MCF 10A (cell line): ENCODE results near the gene TBL1XR1. TPM values are rescaled to one million over a fixed set of nuclear protein-coding genes. Genes with fewer than 3 reads are reported as not detected.
A peak's percentile ranks its signal among the peaks of the same experiment; 100 is the strongest.
"Not testable (repeated sequence)": the region's sequence is repeated elsewhere in the genome, so short reads cannot be mapped to it uniquely, and the experiment has no call there.

Experiments used
- BruUV-seq: library from RNA; stranded (reverse); fragments of 400-500 nt; replicated peaks from 2 replicates; lab custom pipeline; 2021; lab: Mats Ljungman, UMichigan
- CTCF ChIA-PET: fragments of 300-600 bp; sonication (Branson Sonifier 250); formaldehyde crosslinking; extraction: SDS; loops from one replicate; lab custom pipeline; 2021; ENCODE audit warnings: antibody characterized with exemption, inconsistent platforms; lab: Yijun Ruan, JAX
- POLR2A ChIA-PET: fragments of 300-600, 350-650 bp; sonication (Branson Sonifier 250); formaldehyde crosslinking; extraction: SDS; loops from one replicate; lab custom pipeline; 2020; ENCODE audit warnings: antibody characterized with exemption, inconsistent platforms; lab: Yijun Ruan, JAX
- DNase-seq: peaks from one replicate; pipeline ENCODE4 v3.0.0-alpha.2; 2018; ENCODE audit not compliant: unreplicated experiment
- H3K27ac Mint-ChIP-seq: one replicate; pipeline ENCODE4 v1.8.0; 2022; ENCODE audit warnings: mild to moderate bottlenecking, low read depth, mixed read lengths; ENCODE audit not compliant: unreplicated experiment
- H3K27me3 Mint-ChIP-seq: one replicate; pipeline ENCODE4 v1.8.0; 2022; ENCODE audit warnings: mixed read lengths; ENCODE audit not compliant: insufficient read depth, unreplicated experiment
- H3K36me3 Mint-ChIP-seq: one replicate; pipeline ENCODE4 v1.8.0; 2022; ENCODE audit warnings: mild to moderate bottlenecking, moderate library complexity, mixed read lengths; ENCODE audit not compliant: insufficient read depth, unreplicated experiment
- H3K4me1 Mint-ChIP-seq: one replicate; pipeline ENCODE4 v1.8.0; 2022; ENCODE audit warnings: mixed read lengths; ENCODE audit not compliant: insufficient read depth, unreplicated experiment
- H3K4me3 Mint-ChIP-seq: one replicate; pipeline ENCODE4 v1.8.0; 2022; ENCODE audit warnings: mild to moderate bottlenecking, moderate library complexity, mixed read lengths; ENCODE audit not compliant: unreplicated experiment
- H3K9me3 Mint-ChIP-seq: one replicate; pipeline ENCODE4 v1.8.0; 2022; ENCODE audit warnings: mixed read lengths; ENCODE audit not compliant: unreplicated experiment
- CTCF ChIP-seq: fragments of 200-600 bp; IDR thresholded peaks from one replicate; pipeline ENCODE4 v1.8.0; 2022; ENCODE audit warnings: antibody characterized with exemption, mild to moderate bottlenecking; ENCODE audit not compliant: unreplicated experiment
- intact Hi-C: fragments of 100-400 bp; cut with micrococcal nuclease; formaldehyde crosslinking; loops from 2 replicates; pipeline ENCODE4 v1.14.1; 2022
- total RNA-seq: library from RNA; stranded (reverse); gene quantifications from 2 replicates; pipeline ENCODE4 v1.2.3, GENCODE V29; 2022

Gene TBL1XR1
- total RNA-seq, 1 experiment from 2014 or later: 178 TPM

GRCh38 chr3:177169936-177170722, 27.2 kb downstream of the TBL1XR1 start:
- peaks cover 35% of the 10 kb centered on the region for H3K36me3 Mint-ChIP-seq
- no peak overlapping the region for H3K27ac Mint-ChIP-seq
- H3K4me1 Mint-ChIP-seq: peaks cover 33% of the 10 kb centered on the region
- intact Hi-C loops: no loop called here
- no peaks in the 10 kb centered on the region for H3K9me3 Mint-ChIP-seq
- H3K27me3 Mint-ChIP-seq: no peaks in the 10 kb centered on the region
- CTCF ChIA-PET: interaction anchor here (0.6 kb wide), 1 partner anchor 1161 kb away, joined by 3 read pairs; no protein-coding TSS in a partner anchor
- no peak for TF ChIP-seq CTCF
- POLR2A ChIA-PET: interaction anchor here (0.7 to 1.6 kb wide), 5 partner anchors 8 to 1158 kb away, joined by 3 to 6 read pairs (median 4); no protein-coding TSS in a partner anchor
- DNase-seq: peak; percentile 26
- H3K4me3 Mint-ChIP-seq: no peak overlapping the region
- BruUV-seq: no TSS peak

- no peak for TF ChIP-seq CTCF
- no peaks in the 10 kb centered on the region for H3K9me3 Mint-ChIP-seq
- no peak for DNase-seq
- no TSS peak for BruUV-seq
- ChIA-PET CTCF (interaction anchor here (0.6 kb wide), 1 partner anchor 28 kb away, joined by 3 read pairs; no protein-coding TSS in a partner anchor), POLR2A (interaction anchor here (1.4 to 1.6 kb wide), 2 partner anchors 9 kb away, joined by 4 to 6 read pairs; no protein-coding TSS in a partner anchor)
- H3K27me3 Mint-ChIP-seq: no peaks in the 10 kb centered on the region
- no peak overlapping the region for H3K27ac Mint-ChIP-seq
- peaks cover 29% of the 10 kb centered on the region for H3K36me3 Mint-ChIP-seq
- intact Hi-C loops: no loop called here
- peaks cover 27% of the 10 kb centered on the region for H3K4me1 Mint-ChIP-seq
- no peak overlapping the region for H3K4me3 Mint-ChIP-seq
Measured at GRCh38 chr3:177168431-177168830, 28.9 kb downstream of the TBL1XR1 start.

GRCh38 chr3:177162742-177163141, 34.5 kb downstream of the TBL1XR1 start:
- DNase-seq: no peak
- ChIA-PET CTCF (no interaction called here), POLR2A (no interaction called here)
- Mint-ChIP-seq H3K4me3 (no peak overlapping the region), H3K36me3 (peaks cover 23% of the 10 kb centered on the region), H3K27ac (no peak overlapping the region), H3K4me1 (peaks cover 10% of the 10 kb centered on the region), H3K27me3 (no peaks in the 10 kb centered on the region), H3K9me3 (no peaks in the 10 kb centered on the region)
- no peak for TF ChIP-seq CTCF
- intact Hi-C loops: no loop called here
- BruUV-seq: no TSS peak

GRCh38 chr3:177161603-177162002, 35.7 kb downstream of the TBL1XR1 start:
- H3K4me1 Mint-ChIP-seq, H3K27ac Mint-ChIP-seq, H3K27me3 Mint-ChIP-seq, H3K9me3 Mint-ChIP-seq, BruUV-seq, DNase-seq, intact Hi-C loops, H3K4me3 Mint-ChIP-seq: not testable (repeated sequence)
- CTCF ChIA-PET: interaction anchor here (1.1 kb wide), 1 partner anchor 16 kb away, joined by 5 read pairs; no protein-coding TSS in a partner anchor
- peaks cover 14% of the 10 kb centered on the region for H3K36me3 Mint-ChIP-seq
- POLR2A ChIA-PET: interaction anchor here (0.6 kb wide), 1 partner anchor 342 kb away, joined by 3 read pairs; no protein-coding TSS in a partner anchor
